ENCODE measurements around the gene RAB11FIP2. TPM values are rescaled to one million over a fixed set of nuclear protein-coding genes. Genes with fewer than 3 reads are reported as not detected.

RAB11FIP2 gene
- total and polyA plus RNA-seq, 8 donors, result 4.3 to 74.1 (median 16.8) TPM

DNA sequence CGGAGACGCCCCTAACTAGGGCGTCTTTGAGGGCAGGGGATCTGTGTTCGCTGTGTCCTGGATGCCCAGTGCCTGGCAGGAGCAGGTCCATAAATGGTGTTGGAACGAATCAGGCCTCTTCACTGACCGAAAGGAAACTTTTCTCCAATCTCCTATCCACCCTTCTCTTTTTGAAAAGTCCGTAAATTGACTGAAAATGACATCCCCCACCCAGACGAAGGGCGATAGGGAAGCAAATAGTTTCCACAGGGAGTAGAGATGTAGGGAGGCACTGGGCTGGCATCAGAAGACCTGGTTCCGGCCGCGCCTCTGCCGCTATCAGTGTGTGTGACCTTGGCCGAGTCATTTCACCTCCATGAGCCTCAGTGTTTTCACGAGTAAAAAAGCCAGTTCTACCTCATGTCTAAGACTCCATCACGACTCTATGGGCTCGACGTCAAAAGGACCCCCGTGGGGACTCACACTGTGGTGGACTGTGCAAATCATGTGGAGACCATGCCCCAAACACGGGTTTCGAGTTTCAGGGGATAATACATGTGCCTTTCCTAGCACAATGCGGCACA, 497 bp upstream of the RAB11FIP2 start:
- no peaks in the 10 kb centered on the region for H3K9me3 ChIP-seq
- intact Hi-C loops (cut with DNase I; ENCODE audit: low total_unique reads), result no loop called here
- H3K4me1 ChIP-seq, result peaks cover 7 to 49% (median 30%) of the 10 kb centered on the region in 4 donors
- peak overlapping the region; percentile 76 to 89 (median 88) for H3K4me3 ChIP-seq
- H3K36me3 ChIP-seq, result no peaks in the 10 kb centered on the region
- H3K27me3 ChIP-seq, result no peaks in the 10 kb centered on the region
- no peak for TF ChIP-seq POLR2A (IDR thresholded peaks at IDR 0.05)
- no peak for TF ChIP-seq EP300 (IDR thresholded peaks at IDR 0.05)
- no peak for TF ChIP-seq POLR2AphosphoS5 (IDR thresholded peaks at IDR 0.05)
- no peak for TF ChIP-seq CTCF (IDR thresholded peaks at IDR 0.05)
- WGBS, 5 donors, result 37 to 42% (median 40%) methylated on average over 22 of the region's 22 CpGs
- DNase-seq, result peak in 1 of 2 donors; percentile 54
- H3K27ac ChIP-seq, result peak overlapping the region; percentile 92 to 95 (median 93)

- intact Hi-C loops (cut with DNase I; ENCODE audit: low total_unique reads), result no loop called here
- Histone ChIP-seq H3K27ac (peak overlapping the region; percentile 92 to 95 (median 93)), H3K27me3 (no peaks in the 10 kb centered on the region), H3K4me1 (peaks cover 7 to 59% (median 37%) of the 10 kb centered on the region in 4 donors), H3K36me3 (no peaks in the 10 kb centered on the region), H3K4me3 (peak overlapping the region; percentile 76 to 89 (median 88)), H3K9me3 (no peaks in the 10 kb centered on the region)
- no peak for TF ChIP-seq CTCF (IDR thresholded peaks at IDR 0.05)
- DNase-seq, result peak; percentile 33 to 58
- 0 to 2% (median 1%) methylated on average over 6 to 14 of the region's 14 CpGs for WGBS, 5 donors
Observed at GRCh38 chr10:118045837-118046394, 825 bp downstream of the RAB11FIP2 start.

- Histone ChIP-seq H3K27ac (peak overlapping the region in 4 of 5 donors; percentile 92 to 95 (median 93)), H3K4me3 (peak overlapping the region; percentile 76 to 89 (median 88)), H3K27me3 (no peaks in the 10 kb centered on the region), H3K9me3 (no peaks in the 10 kb centered on the region), H3K4me1 (peaks cover 7 to 64% (median 38%) of the 10 kb centered on the region in 4 donors), H3K36me3 (no peaks in the 10 kb centered on the region)
- no peak for DNase-seq
- intact Hi-C loops (cut with DNase I; ENCODE audit: low total_unique reads), result no loop called here
- 38 to 48% (median 46%) methylated on average over 8 of the region's 8 CpGs for WGBS, 5 donors
- no peak for TF ChIP-seq CTCF (IDR thresholded peaks at IDR 0.05)
- no peak for TF ChIP-seq POLR2A (IDR thresholded peaks at IDR 0.05)
- TF ChIP-seq EP300 (IDR thresholded peaks at IDR 0.05), result no peak
- no peak for TF ChIP-seq POLR2AphosphoS5 (IDR thresholded peaks at IDR 0.05)
Observed at GRCh38 chr10:118045158-118045836, 1.4 kb downstream of the RAB11FIP2 start.

GRCh38 chr10:118042827-118043242, 3.9 kb downstream of the RAB11FIP2 start:
- peaks cover 7 to 73% (median 36%) of the 10 kb centered on the region in 4 donors for H3K4me1 ChIP-seq
- H3K27me3 ChIP-seq, result no peaks in the 10 kb centered on the region
- peaks cover 0 to 4% (median 2%) of the 10 kb centered on the region in 4 donors for H3K36me3 ChIP-seq
- no peak for TF ChIP-seq POLR2A (IDR thresholded peaks at IDR 0.05)
- TF ChIP-seq POLR2AphosphoS5 (IDR thresholded peaks at IDR 0.05), result no peak
- no peak for TF ChIP-seq EP300 (IDR thresholded peaks at IDR 0.05)
- no peak for TF ChIP-seq CTCF (IDR thresholded peaks at IDR 0.05)
- intact Hi-C loops (cut with DNase I; ENCODE audit: low total_unique reads), result no loop called here
- 55 to 67% (median 62%) methylated on average over 2 of the region's 2 CpGs for WGBS, 5 donors
- no peaks in the 10 kb centered on the region for H3K9me3 ChIP-seq
- DNase-seq, result no peak
- H3K27ac ChIP-seq, result peak overlapping the region in 4 of 5 donors; percentile 3 to 45 (median 26)
- no peak overlapping the region for H3K4me3 ChIP-seq

Measured in stomach (tissue), 9 donors.